B cell (primary cell): Measurements from ENCODE around the gene PAK4. TPM values are rescaled to one million over a fixed set of nuclear protein-coding genes. Genes with fewer than 3 reads are reported as not detected.

ENCODE experiments used
- ATAC-seq: fragments of 200-7000 bp; cut with Tn5 transposase; one replicate; pipeline ENCODE4 v1.10.0; 2021; ENCODE audit warnings: low read depth, mild to moderate bottlenecking, moderate number of reproducible peaks, moderate library complexity
- CTCF ChIA-PET: fragments of 350-600 bp; sonication (Branson Sonifier 250); formaldehyde crosslinking; loops from one replicate; lab custom pipeline; 2021; ENCODE audit warnings: antibody characterized with exemption, inconsistent platforms; lab: Charles Lee
- POLR2A ChIA-PET: fragments of 350-600 bp; sonication (Branson Sonifier 250); formaldehyde crosslinking; loops from one replicate; lab custom pipeline; 2021; ENCODE audit warnings: antibody characterized with exemption; lab: Charles Lee
- DNase-seq: peaks from one replicate; pipeline ENCODE4 v3.0.0; 2013
- H2AFZ ChIP-seq: 2 replicates; pipeline ENCODE4 v1.6.1; 2012; ENCODE audit warnings: mild to moderate bottlenecking, low read depth, low read length; ENCODE audit not compliant: insufficient read depth, poor library complexity, severe bottlenecking
- H3K27ac ChIP-seq, 2 donors: 1 replicate in 1 of 2; 2 replicates in 1 of 2; pipeline ENCODE4 v1.5.1; 2012 to 2013; ENCODE audit warnings: low read length in 2 of 2, mild to moderate bottlenecking in 2 of 2, moderate library complexity in 1 of 2
- H3K27me3 ChIP-seq, 4 experiments: fragments of 200-600 bp in 1 of 4; sonication (generic) in 1 of 4; replicated peaks in 1 of 4; 1 replicate in 2 of 4; 2 replicates in 2 of 4; pipeline versions ENCODE4 v1.6.1 to v1.7.0; 2013 to 2016; ENCODE audit warnings: low read length in 3 of 4, mild to moderate bottlenecking in 2 of 4, mixed read lengths in 1 of 4, moderate library complexity in 1 of 4; ENCODE audit not compliant: insufficient read depth in 4 of 4, control insufficient read depth in 3 of 4; ENCODE audit errors: control extremely low read depth in 1 of 4
- H3K36me3 ChIP-seq, 2 experiments: replicated peaks in 1 of 2; 1 replicate in 1 of 2; 2 replicates in 1 of 2; pipeline versions ENCODE4 v1.6.1 to v1.7.1; 2013; ENCODE audit warnings: low read length in 1 of 2; ENCODE audit not compliant: insufficient read depth in 2 of 2, control insufficient read depth in 1 of 2; ENCODE audit errors: control extremely low read depth in 1 of 2, extremely low read depth in 1 of 2
- H3K4me1 ChIP-seq, 2 donors: fragments of 200-600 bp in 1 of 2; sonication (generic) in 1 of 2; 1 replicate in 1 of 2; 2 replicates in 1 of 2; pipeline versions ENCODE4 v1.5.1 to v1.6.1; 2013 to 2017; ENCODE audit warnings: low read length in 2 of 2; ENCODE audit not compliant: control insufficient read depth in 2 of 2, insufficient read depth in 2 of 2
- H3K4me2 ChIP-seq: replicated peaks from 2 replicates; pipeline ENCODE3; 2012; ENCODE audit warnings: mild to moderate bottlenecking, low read depth, low read length; ENCODE audit not compliant: poor library complexity, severe bottlenecking
- H3K4me3 ChIP-seq, 5 experiments: fragments of 200-600 bp in 1 of 5; sonication (generic) in 1 of 5; 1 replicate in 3 of 5; 2 replicates in 2 of 5; pipeline versions ENCODE4 v1.5.1 to v1.7.0; 2011 to 2016; ENCODE audit warnings: low read length in 4 of 5, mild to moderate bottlenecking in 4 of 5, low read depth in 2 of 5, control low read depth in 1 of 5, moderate library complexity in 1 of 5; ENCODE audit not compliant: insufficient read depth in 1 of 5; ENCODE audit errors: control extremely low read depth in 1 of 5, extremely low read depth in 1 of 5
- H3K79me2 ChIP-seq: fragments of 200-600 bp; sonication (generic); one replicate; pipeline ENCODE4 v1.6.0; 2016; ENCODE audit warnings: low read length; ENCODE audit not compliant: control insufficient read depth, insufficient read depth
- H3K9ac ChIP-seq: fragments of 200-600 bp; sonication (generic); 2 replicates; pipeline ENCODE4 v1.6.1; 2017; ENCODE audit warnings: mild to moderate bottlenecking, low read length, moderate library complexity
- H3K9me3 ChIP-seq, 3 donors: one replicate each; pipeline versions ENCODE4 v1.6.1 to v1.7.1; 2013; ENCODE audit warnings: low read length in 2 of 3; ENCODE audit not compliant: control insufficient read depth in 2 of 3, insufficient read depth in 1 of 3; ENCODE audit errors: control extremely low read depth in 1 of 3
- H4K20me1 ChIP-seq: 2 replicates; pipeline ENCODE4 v1.6.0; 2012; ENCODE audit warnings: mild to moderate bottlenecking, low read length; ENCODE audit not compliant: insufficient read depth, control insufficient read depth, poor library complexity, severe bottlenecking
- H3K27ac Mint-ChIP-seq: one replicate; pipeline ENCODE4 v1.8.0; 2021; ENCODE audit warnings: mixed read lengths
- H3K27me3 Mint-ChIP-seq: one replicate; pipeline ENCODE4 v1.8.0; 2021; ENCODE audit warnings: mixed read lengths
- H3K4me1 Mint-ChIP-seq: one replicate; pipeline ENCODE4 v1.8.0; 2021; ENCODE audit warnings: mixed read lengths
- H3K4me3 Mint-ChIP-seq: one replicate; pipeline ENCODE4 v1.8.0; 2021; ENCODE audit warnings: mixed read lengths
- H3K9me3 Mint-ChIP-seq: one replicate; pipeline ENCODE4 v1.8.0; 2022; ENCODE audit warnings: mixed read lengths; ENCODE audit not compliant: insufficient read depth
- CTCF ChIP-seq: fragments of 200-600 bp; IDR thresholded peaks from one replicate; pipeline ENCODE4 v1.8.0; 2022; ENCODE audit warnings: antibody characterized with exemption, mild to moderate bottlenecking
- EZH2 ChIP-seq: IDR thresholded peaks from 2 replicates; pipeline ENCODE4 v1.6.1; 2012; ENCODE audit warnings: borderline replicate concordance, low read depth, mild to moderate bottlenecking, moderate library complexity, low read length; ENCODE audit not compliant: insufficient read depth, poor library complexity, severe bottlenecking
- WGBS: methylation state at CpG from one replicate; pipeline ENCODE4 v1.1.5; 2013; ENCODE audit warnings: missing lambda C conversion rate; ENCODE audit not compliant: insufficient coverage; 5-methylcytosine and 5-hydroxymethylcytosine counted together
- intact Hi-C: fragments of 100-400 bp; cut with micrococcal nuclease; formaldehyde crosslinking; loops from one replicate; pipeline ENCODE4 v1.10.0; 2022
- polyA plus RNA-seq: library from polyadenylated mRNA; depleted of rRNA; stranded (reverse); fragments of >200 nt; gene quantifications from 2 replicates; pipeline ENCODE4 v1.2.3, GENCODE V29; 2012
- total RNA-seq, 2 donors: library from RNA; stranded (reverse); fragments of 120-200 nt in 1 of 2; gene quantifications; 1 replicate in 1 of 2; 2 replicates in 1 of 2; pipeline versions ENCODE4 v1.2.3 to v1.2.4, GENCODE V29; 2013 to 2022

The PAK4 gene
- total and polyA plus RNA-seq, 2 donors (not counting 1 experiment from before 2014, with no cell fraction given), result 12.0 to 23.3 TPM

GRCh38 chr19:39148939-39149529 lies 23.4 kb downstream of the PAK4 start:
- Mint-ChIP-seq H3K4me1 (peaks cover 20% of the 10 kb centered on the region), H3K4me3 (no peak overlapping the region), H3K27me3 (no peaks in the 10 kb centered on the region), H3K9me3 (no peaks in the 10 kb centered on the region), H3K27ac (no peak overlapping the region)
- H3K79me2 ChIP-seq, result peaks cover 58% of the 10 kb centered on the region
- WGBS, result 100% methylated on average over 3 of the region's 10 CpGs
- peaks cover 25% of the 10 kb centered on the region for H4K20me1 ChIP-seq
- no peak overlapping the region for H3K27ac ChIP-seq
- no peak overlapping the region for H3K4me2 ChIP-seq
- no peak overlapping the region for H3K4me3 ChIP-seq
- POLR2A ChIA-PET, result no interaction called here
- no peaks in the 10 kb centered on the region for H3K36me3 ChIP-seq
- CTCF ChIA-PET, result no interaction called here
- TF ChIP-seq CTCF (no peak), EZH2 (no peak)
- no peaks in the 10 kb centered on the region for H3K4me1 ChIP-seq
- no peaks in the 10 kb centered on the region for H3K27me3 ChIP-seq
- no peaks in the 10 kb centered on the region for H3K9me3 ChIP-seq
- DNase-seq, result no peak
- intact Hi-C loops, result no loop called here
- no peak for ATAC-seq
- H3K9ac ChIP-seq, result no peak overlapping the region
- no peak overlapping the region for H2AFZ ChIP-seq

GRCh38 chr19:39150235-39150634 lies 24.6 kb downstream of the PAK4 start:
- no peaks in the 10 kb centered on the region for H3K27me3 ChIP-seq
- intact Hi-C loops, result no loop called here
- H3K4me1 Mint-ChIP-seq, result peaks cover 11% of the 10 kb centered on the region
- H3K4me3 Mint-ChIP-seq, result no peak overlapping the region
- no peaks in the 10 kb centered on the region for H3K9me3 ChIP-seq
- ChIA-PET POLR2A (no interaction called here), CTCF (no interaction called here)
- ATAC-seq (no peak), DNase-seq (no peak)
- no peaks in the 10 kb centered on the region for H3K27me3 Mint-ChIP-seq
- peaks cover 70% of the 10 kb centered on the region for H3K79me2 ChIP-seq
- 99% methylated on average over 8 of the region's 8 CpGs for WGBS
- no peak overlapping the region for H3K9ac ChIP-seq
- no peak overlapping the region for H3K4me3 ChIP-seq
- H4K20me1 ChIP-seq, result peaks cover 35% of the 10 kb centered on the region
- no peak overlapping the region for H3K4me2 ChIP-seq
- no peaks in the 10 kb centered on the region for H3K9me3 Mint-ChIP-seq
- H3K27ac Mint-ChIP-seq, result no peak overlapping the region
- H2AFZ ChIP-seq, result no peak overlapping the region
- H3K36me3 ChIP-seq, result no peaks in the 10 kb centered on the region
- no peak overlapping the region for H3K27ac ChIP-seq
- H3K4me1 ChIP-seq, result no peaks in the 10 kb centered on the region
- TF ChIP-seq CTCF (no peak), EZH2 (no peak)
